NCI-H524 treated with DMSO at 0.1 percent for 48 hours (cell line): ENCODE data around the gene XRN1.
A peak's percentile ranks its signal among the peaks of the same experiment; 100 is the strongest.
"Not testable (repeated sequence)": the region's sequence is repeated elsewhere in the genome, so short reads cannot be mapped to it uniquely, and the experiment has no call there.

Experiments
- DNase-seq: peaks from one replicate; lab custom pipeline; 2025; lab: John Stamatoyannopoulos, UW

The XRN1 gene

GRCh38 chr3:142337994-142338393 is 109.8 kb downstream of the XRN1 start:
- no peak for DNase-seq

DNA sequence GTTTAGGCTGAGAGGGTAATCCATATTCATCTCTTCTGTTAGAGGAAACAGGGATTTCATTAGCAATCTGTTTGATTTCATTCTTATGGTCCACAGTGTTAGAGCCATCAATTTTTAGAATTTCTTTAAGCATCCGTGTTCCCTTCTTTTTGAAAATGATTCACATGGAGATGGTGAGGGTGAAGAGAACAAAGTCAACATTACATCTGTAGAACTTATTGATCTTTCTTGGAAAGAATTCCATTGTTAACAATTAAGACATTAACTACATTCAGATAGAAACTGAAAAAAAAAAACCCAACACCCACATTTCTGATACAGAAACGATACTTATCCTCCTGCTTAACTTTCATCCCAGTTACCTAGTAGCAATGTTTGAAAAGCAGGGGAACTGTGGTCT is 115.4 kb downstream of the XRN1 start:
- DNase-seq = no peak

DNA sequence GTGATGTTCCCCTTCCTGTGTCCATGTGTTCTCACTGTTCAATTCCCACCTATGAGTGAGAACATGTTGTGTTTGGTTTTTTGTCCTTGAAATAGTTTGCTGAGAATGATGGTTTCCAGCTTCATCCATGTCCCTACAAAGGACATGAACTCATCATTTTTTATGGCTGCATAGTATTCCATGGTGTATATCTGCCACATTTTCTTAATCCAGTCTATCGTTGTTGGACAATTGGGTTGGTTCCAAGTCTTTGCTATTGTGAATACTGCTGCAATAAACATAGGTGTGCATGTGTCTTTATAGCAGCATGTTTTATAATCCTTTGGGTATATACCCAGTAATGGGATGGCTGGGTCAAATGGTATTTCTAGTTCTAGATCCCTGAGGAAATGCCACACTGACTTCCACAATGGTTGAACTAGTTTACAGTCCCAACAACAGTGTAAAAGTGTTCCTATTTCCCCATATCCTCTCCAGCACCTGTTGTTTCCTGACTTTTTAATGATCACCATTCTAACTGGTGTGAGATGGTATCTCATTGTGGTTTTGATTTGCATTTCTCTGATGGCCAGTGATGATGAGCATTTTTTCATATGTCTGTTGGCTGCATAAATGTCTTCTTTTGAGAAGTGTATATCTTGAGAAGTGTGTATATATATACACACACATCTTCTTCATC is 123.4 kb downstream of the XRN1 start:
- DNase-seq = not testable (repeated sequence)

GRCh38 chr3:142319912-142320311 is 127.9 kb downstream of the XRN1 start:
- no peak for DNase-seq

DNA sequence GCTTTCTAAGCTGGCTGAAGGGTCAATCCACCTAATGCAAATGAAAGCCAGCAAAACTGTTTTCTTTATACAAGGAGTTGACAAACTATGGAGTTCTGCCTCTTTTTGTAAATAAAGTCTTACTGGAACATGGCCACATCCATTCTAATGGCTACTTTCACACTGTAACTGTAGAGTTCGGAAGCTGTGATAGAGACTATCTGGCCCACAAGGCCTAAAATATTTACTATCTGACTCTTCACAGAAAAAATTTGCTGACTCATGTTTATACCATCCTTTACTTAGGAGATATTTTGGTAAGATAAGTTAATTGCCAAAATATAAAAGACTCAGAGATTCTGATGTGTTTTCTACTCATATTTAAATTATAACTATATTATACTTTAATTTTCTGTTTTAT is 128.7 kb downstream of the XRN1 start:
- no peak for DNase-seq

- DNase-seq = no peak
These were observed 129.5 kb downstream of the XRN1 start for GRCh38 chr3:142318331-142318730.

DNA sequence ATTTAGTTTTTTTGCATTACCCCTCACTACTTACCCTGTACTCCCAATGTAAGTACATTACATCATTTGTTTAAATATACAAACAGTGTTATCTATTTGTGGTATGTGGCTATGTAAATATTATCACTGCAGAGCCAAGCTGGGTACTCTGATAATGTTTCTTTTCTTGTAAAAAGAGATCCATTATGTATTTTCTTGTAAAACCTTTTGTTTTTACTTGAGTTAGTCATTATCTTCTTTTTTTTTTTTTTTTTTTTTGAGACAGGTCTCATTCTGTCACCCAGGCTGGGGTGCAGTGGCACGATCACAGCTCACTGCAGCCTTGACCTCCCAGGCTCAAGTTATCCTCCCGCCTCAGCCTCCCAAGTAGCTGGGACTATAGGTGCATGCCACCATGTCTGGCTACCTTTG is 131.9 kb downstream of the XRN1 start:
- not testable (repeated sequence) for DNase-seq

- no peak for DNase-seq
These were observed 132.8 kb downstream of the XRN1 start for GRCh38 chr3:142315083-142315482.

DNA sequence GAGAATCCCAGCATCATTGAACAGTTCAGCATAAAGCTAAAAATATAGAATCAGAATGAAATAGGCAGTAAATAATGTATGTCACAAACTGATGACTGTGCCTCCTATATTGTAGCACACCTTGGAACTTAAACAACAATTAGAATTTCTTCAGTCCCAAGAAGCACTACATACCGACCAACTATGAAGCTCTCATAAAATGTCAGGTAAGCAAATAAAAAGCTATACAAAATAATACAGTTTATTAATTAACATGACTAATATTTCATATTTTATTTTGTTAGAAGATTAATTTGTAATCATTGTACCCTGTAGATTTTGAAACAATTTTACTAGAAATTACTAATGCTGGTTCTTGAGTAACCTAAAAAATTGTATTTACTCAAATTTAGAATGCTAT is 137.4 kb downstream of the XRN1 start:
- no peak for DNase-seq

- DNase-seq = not testable (repeated sequence)
These were observed 145.0 kb downstream of the XRN1 start for GRCh38 chr3:142302847-142303246.

GRCh38 chr3:142298626-142299025 is 149.2 kb downstream of the XRN1 start:
- no peak for DNase-seq

DNA sequence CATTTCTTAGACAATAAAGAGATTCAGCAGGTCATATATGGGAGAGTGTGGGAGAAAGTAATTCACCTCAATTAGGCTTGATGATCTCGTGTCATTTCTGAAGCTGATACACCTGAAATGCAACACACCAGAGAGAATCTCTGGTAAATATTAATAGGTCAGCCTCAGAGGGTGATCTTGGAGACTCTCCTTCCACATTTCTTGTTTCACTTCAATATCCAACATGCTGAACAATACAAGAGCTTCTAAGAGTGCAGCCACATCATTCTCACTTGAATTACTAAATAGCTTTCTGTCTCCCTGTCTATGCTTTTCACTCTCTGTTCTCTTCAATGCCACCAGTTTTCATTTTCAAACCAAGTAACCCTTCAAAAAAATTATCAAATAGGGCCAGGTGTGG is 151.3 kb downstream of the XRN1 start:
- DNase-seq = no peak

DNA sequence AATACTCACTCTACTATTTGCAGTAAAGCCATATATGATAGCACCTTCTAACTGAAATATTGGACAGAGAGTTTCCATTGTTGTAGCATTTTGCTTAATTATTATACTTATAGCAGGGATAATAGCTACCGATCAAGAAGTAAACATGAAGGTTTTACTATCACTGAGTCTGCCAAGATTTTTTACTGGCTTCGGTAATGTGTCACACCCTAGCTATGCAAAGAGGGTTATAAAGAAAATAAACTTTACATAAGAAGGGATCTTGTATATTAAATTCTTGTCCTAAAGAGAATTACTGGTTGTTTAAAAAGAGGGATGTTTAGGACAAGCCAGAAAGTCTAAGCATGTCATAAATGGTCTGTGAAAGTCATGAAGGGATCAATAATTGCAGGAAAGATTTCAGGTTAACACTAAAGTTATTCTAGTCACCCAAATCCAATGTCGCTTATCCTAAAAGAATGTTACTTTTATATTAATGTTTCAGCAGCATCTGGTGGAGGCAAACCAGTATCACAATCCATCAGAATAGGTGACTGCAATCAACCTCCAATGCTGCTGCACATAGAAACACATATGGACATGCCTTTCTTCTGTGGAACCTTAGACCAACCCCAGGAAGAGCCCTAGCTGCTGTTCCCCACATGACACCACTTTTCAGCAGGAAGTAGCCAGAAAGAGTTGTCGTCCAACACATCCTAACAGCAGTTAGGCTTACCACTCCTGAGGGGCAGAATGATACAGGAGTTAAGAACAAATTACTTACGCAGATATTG is 159.8 kb downstream of the XRN1 start:
- no peak for DNase-seq

DNA sequence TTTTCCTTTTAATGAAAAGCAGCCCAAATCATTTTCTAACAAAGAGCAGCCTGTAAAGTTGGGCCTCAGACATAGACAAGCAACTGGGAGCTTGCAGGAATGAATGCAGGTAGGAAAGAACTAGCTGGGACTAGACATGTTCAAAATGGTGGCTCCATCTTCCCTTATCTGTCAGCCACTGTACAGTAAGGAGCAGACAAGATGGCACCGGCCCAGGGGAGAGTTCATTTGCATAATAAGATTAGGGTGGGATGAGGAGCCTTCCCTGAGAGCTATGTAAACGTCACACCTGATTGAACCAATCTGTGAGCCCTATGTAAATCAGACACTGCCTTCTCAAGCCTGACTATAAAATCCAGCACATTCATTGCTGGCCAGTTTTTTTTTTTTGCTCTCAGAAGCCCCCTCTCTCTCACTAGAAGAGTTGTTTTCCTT is 162.7 kb downstream of the XRN1 start:
- peak; percentile 50 for DNase-seq

- DNase-seq = no peak
These were observed 165.3 kb downstream of the XRN1 start for GRCh38 chr3:142282503-142282902.

GRCh38 chr3:142281474-142281873 is 166.4 kb downstream of the XRN1 start:
- no peak for DNase-seq

GRCh38 chr3:142279965-142280590 is 167.8 kb downstream of the XRN1 start:
- DNase-seq = peak; percentile 57

GRCh38 chr3:142278451-142278850 is 169.4 kb downstream of the XRN1 start:
- DNase-seq = no peak

DNA sequence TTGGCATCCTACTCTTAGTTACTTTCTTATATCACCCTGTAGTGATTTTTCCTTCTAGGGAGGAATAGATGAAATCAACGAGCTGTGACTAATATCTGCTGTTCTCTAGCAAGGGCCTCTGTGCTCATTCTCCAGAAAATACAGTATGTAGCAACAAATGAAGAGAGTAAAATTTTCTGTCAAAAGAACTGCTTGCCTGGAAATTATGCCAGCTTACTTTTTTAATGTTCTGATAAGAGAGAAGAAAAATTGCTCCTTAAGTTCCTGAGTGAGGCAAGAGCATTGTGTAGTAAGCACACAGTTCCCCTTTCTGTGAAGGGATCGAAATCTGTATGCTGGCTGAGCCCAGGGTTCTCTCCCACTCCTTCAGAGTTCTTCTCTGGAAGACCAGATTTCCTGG is 171.1 kb downstream of the XRN1 start:
- no peak for DNase-seq

GRCh38 chr3:142275856-142276255 is 172.0 kb downstream of the XRN1 start:
- DNase-seq = no peak

GRCh38 chr3:142274908-142275307 is 172.9 kb downstream of the XRN1 start:
- no peak for DNase-seq

DNA sequence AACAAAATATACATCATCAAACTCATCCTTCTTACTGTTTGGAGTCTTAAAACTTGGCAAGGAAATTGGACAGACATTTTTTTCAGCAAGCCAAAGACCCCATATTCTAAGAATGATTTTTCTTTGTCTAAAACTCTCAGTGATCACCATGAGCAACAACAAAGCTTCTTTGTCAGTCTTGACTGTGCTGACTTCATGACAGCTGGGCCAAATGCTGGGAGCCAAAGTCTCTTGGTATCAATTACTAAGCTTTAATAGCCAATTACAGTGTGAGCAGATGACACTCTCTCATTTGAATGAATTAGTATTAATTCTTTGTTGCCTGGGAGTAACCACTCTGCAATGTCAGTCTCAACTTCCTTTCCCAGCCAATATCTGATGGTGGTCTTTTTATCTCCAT is 174.3 kb downstream of the XRN1 start:
- DNase-seq = peak; percentile 93
